KMS-11 (cell line): ENCODE results near the gene C6orf47.

ENCODE experiments used
- H2AFZ ChIP-seq: fragments of 200-600 bp; sonication (generic); 2 replicates; pipeline ENCODE4 v1.6.1; 2016; ENCODE audit warnings: antibody characterized with exemption, mixed run types, low read depth
- H3K27ac ChIP-seq: fragments of 200-600 bp; sonication (generic); 2 replicates; pipeline ENCODE4 v1.6.1; 2016; ENCODE audit warnings: mild to moderate bottlenecking, mixed run types
- H3K27me3 ChIP-seq: fragments of 200-600 bp; sonication (generic); 2 replicates; pipeline ENCODE4 v1.6.1; 2017; ENCODE audit warnings: mild to moderate bottlenecking, low read depth, mixed run types, moderate library complexity; ENCODE audit not compliant: insufficient read depth
- H3K36me3 ChIP-seq: fragments of 200-600 bp; sonication (generic); 2 replicates; pipeline ENCODE4 v1.6.1; 2017; ENCODE audit warnings: mild to moderate bottlenecking, mixed run types; ENCODE audit not compliant: insufficient read depth
- H3K4me1 ChIP-seq: fragments of 200-600 bp; sonication (generic); 2 replicates; pipeline ENCODE4 v1.6.1; 2016; ENCODE audit warnings: mild to moderate bottlenecking, low read depth, mixed run types; ENCODE audit not compliant: poor library complexity, severe bottlenecking
- H3K4me2 ChIP-seq: fragments of 200-600 bp; sonication (generic); 2 replicates; pipeline ENCODE4 v1.7.0; 2016; ENCODE audit warnings: mild to moderate bottlenecking, mixed run types
- H3K4me3 ChIP-seq: fragments of 200-600 bp; sonication (generic); IDR thresholded peaks from 2 replicates; pipeline ENCODE4 v1.6.1; 2017; ENCODE audit warnings: low read depth, low read length, mixed read lengths; ENCODE audit not compliant: insufficient read depth
- H3K79me2 ChIP-seq: fragments of 200-600 bp; sonication (generic); 2 replicates; pipeline ENCODE4 v1.6.1; 2016; ENCODE audit warnings: low read depth, mixed run types; ENCODE audit not compliant: insufficient read depth
- H3K9ac ChIP-seq: fragments of 200-600 bp; sonication (generic); 2 replicates; pipeline ENCODE4 v1.6.1; 2016; ENCODE audit warnings: mild to moderate bottlenecking, mixed run types
- H4K20me1 ChIP-seq: fragments of 200-600 bp; sonication (generic); 2 replicates; pipeline ENCODE4 v1.6.1; 2016; ENCODE audit warnings: mild to moderate bottlenecking, mixed run types; ENCODE audit not compliant: insufficient read depth
- CTCF ChIP-seq: fragments of 200-600 bp; sonication (generic); conservative IDR thresholded peaks from 2 replicates; pipeline ENCODE4 v1.6.1; 2017; ENCODE audit warnings: low read depth, mild to moderate bottlenecking, antibody characterized with exemption, low read length, moderate library complexity, mixed read lengths

The C6orf47 gene

GRCh38 chr6:31626952-31627351 lies 33.6 kb downstream of the C6orf47 start:
- H3K9ac ChIP-seq = no peak overlapping the region
- H3K27ac ChIP-seq = no peak overlapping the region
- H4K20me1 ChIP-seq = no peaks in the 10 kb centered on the region
- no peak for TF ChIP-seq CTCF
- H3K4me3 ChIP-seq = no peak overlapping the region
- peaks cover 31% of the 10 kb centered on the region; the same call in 1 of the 2 replicates for H3K36me3 ChIP-seq
- peaks cover 27% of the 10 kb centered on the region for H3K79me2 ChIP-seq
- H2AFZ ChIP-seq = no peak overlapping the region
- H3K27me3 ChIP-seq = no peaks in the 10 kb centered on the region
- H3K4me1 ChIP-seq = peaks cover 9% of the 10 kb centered on the region
- no peak overlapping the region for H3K4me2 ChIP-seq

- Histone ChIP-seq H3K4me3 (no peak overlapping the region), H3K36me3 (peaks cover 28% of the 10 kb centered on the region; the same call in 1 of the 2 replicates), H2AFZ (no peak overlapping the region), H3K4me1 (peaks cover 16% of the 10 kb centered on the region), H3K27ac (no peak overlapping the region), H3K27me3 (no peaks in the 10 kb centered on the region), H4K20me1 (no peaks in the 10 kb centered on the region), H3K79me2 (peaks cover 39% of the 10 kb centered on the region), H3K9ac (no peak overlapping the region), H3K4me2 (no peak overlapping the region)
- TF ChIP-seq CTCF = no peak
These were observed 36.5 kb downstream of the C6orf47 start for GRCh38 chr6:31624070-31624469.

GRCh38 chr6:31622684-31623091 lies 37.9 kb downstream of the C6orf47 start:
- H3K27me3 ChIP-seq = no peaks in the 10 kb centered on the region
- no peak overlapping the region for H2AFZ ChIP-seq
- no peaks in the 10 kb centered on the region for H4K20me1 ChIP-seq
- no peak for TF ChIP-seq CTCF
- H3K27ac ChIP-seq = no peak overlapping the region
- H3K4me3 ChIP-seq = no peak overlapping the region
- H3K36me3 ChIP-seq = peaks cover 28% of the 10 kb centered on the region; the same call in 1 of the 2 replicates
- H3K9ac ChIP-seq = no peak overlapping the region
- peaks cover 39% of the 10 kb centered on the region for H3K79me2 ChIP-seq
- H3K4me2 ChIP-seq = peak overlapping the region; percentile 92; the same call in 1 of the 2 replicates
- H3K4me1 ChIP-seq = peaks cover 17% of the 10 kb centered on the region

GRCh38 chr6:31621991-31622390 lies 38.6 kb downstream of the C6orf47 start:
- H3K4me2 ChIP-seq = peak overlapping the region; percentile 92
- H3K4me1 ChIP-seq = peaks cover 24% of the 10 kb centered on the region
- no peaks in the 10 kb centered on the region for H3K27me3 ChIP-seq
- no peaks in the 10 kb centered on the region for H4K20me1 ChIP-seq
- TF ChIP-seq CTCF = no peak
- H3K9ac ChIP-seq = peak overlapping the region; percentile 94; the same call in 1 of the 2 replicates
- H3K27ac ChIP-seq = peak overlapping the region; percentile 68; the same call in 1 of the 2 replicates
- H3K36me3 ChIP-seq = peaks cover 26% of the 10 kb centered on the region; the same call in 1 of the 2 replicates
- H2AFZ ChIP-seq = no peak overlapping the region
- H3K4me3 ChIP-seq = peak overlapping the region; percentile 51
- peaks cover 39% of the 10 kb centered on the region for H3K79me2 ChIP-seq
